HG03342 (cell line): ENCODE measurements around the gene NTF4.

Experiments
- ATAC-seq: cut with Tn5 transposase; IDR thresholded peaks from one replicate; pipeline ENCODE4 v1.9.1; 2021; ENCODE audit warnings: mild to moderate bottlenecking, moderate library complexity; ENCODE audit not compliant: unreplicated experiment

The NTF4 gene, protein sequence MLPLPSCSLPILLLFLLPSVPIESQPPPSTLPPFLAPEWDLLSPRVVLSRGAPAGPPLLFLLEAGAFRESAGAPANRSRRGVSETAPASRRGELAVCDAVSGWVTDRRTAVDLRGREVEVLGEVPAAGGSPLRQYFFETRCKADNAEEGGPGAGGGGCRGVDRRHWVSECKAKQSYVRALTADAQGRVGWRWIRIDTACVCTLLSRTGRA

DNA sequence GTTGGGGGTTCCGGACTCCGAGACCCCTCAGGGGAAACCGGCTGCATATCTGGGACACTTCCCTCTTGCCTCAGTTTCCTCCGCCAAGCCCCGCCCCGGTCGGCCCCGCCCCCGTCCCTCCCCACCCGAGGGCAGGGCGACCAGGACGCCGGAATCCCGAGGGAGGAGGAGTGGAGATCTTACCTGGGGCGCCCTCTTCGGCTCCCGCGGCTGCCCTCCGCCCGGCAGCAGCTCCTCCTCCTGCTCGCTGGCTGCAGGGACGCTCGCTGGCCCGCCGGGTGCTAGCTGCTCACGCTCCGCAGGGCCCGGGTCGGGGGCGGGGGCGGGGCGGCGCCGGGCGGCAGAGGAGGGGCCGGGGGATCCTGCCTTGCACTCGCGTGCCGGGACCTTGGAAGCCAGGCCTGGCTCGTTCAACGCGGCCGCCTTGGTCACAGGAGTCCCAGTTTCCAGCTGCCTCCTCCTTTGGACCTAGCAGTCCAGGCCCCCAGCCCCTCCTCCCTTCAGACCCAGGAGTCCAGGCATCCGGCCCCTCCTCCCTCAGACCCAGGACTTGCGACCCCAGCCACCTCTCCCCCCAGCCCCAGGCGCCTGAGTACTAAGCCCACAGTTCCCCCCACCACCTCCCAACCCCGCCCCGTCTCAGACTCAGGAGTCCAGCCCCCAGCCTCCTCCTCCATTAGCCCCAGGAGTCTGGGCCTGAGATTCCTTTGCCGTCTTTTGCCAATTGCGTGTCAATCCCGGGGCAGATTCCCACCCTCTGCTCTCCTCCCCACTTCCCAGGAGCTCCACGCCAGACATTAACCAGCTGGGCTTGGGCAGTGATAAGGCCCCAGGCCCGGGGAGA is at the start of gene NTF4:
TSS of gene NTF4 (minus strand) at position 51 of the 844 bp plus-strand sequence. CDS start 2,821 bp downstream, outside the sequence.
- ATAC-seq: no peak

DNA sequence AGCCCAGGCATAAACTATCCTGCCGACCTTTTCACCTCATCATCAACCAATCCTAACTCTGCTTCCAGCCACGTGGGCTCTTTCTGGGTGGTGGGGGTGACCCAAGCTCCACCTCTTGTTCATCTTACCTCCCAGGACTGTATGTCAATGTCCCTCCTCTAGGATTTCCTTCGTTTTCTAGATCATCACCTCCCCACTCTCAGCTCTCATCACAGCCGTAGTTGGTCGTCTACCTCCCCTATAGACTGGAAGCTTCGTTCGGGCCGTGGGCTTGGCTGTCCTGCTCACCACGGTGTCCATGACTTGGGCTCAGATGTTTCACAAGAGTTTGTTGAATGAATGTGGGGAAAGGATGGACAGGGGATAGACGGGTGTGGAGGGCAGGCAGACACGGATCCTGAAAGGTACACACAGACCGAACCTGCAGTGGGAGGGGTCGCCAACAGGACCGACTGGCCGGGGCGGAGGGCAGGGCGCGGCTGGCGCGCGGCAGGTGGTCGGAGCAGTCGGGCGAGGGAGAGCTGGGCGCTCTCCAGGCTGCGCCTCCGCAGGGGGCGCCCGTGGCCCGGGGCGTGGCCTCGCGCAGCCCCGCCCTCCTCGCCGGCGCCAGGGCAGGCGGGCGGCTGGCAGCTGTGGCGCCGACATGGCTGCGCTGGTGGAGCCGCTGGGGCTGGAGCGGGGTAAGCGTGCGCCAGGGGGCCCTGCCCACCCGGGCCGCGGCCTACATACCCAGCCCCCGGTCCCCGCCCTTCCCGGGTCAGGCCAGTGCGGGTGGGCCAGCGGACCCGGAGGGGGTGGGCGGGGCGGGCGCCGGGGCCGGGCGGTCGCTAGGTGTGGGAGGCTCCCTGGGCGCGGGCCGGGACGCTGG is 49.4 kb upstream of the NTF4 start, which contains the start of gene LIN7B:
TSS of gene LIN7B (plus strand) at position 609 of the 868 bp plus-strand sequence. CDS start at position 644, 35 bp downstream.
- ATAC-seq: peak; percentile 48

DNA sequence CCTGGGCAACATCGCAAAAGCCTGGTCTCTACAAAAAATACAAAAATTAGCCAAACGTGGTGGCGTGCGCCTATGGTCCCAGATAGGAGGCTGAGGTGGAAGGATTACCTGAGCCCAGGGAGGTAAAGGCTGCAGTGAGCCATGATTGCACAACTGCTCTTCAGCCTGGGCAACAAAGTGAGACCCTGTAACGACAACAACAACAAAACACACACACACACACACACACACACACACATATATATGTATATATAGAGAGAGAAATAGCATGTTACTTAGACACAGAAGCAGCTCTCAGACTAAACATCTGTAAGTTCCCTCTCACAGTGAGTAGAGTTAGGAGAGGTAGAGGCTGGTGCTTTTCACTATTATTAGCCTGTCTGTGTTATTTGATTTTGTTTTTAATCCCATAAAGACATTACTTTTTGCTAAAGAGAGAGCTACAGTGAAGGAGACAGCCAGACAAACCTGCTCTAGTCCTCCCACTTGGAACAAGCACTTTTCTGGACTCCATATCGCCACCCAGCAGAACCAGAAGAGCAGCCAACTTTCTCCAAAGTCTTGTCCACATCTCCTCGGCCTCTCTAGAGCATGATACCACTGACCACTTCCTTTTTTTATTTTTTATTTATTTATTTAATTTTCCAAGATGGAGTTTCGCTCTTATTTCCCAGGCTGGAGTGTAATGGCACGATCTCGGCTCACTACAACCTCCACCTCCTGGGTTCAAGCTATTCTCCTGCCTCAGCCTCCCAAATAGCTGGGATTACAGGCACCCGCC is 46.8 kb upstream of the NTF4 start:
- no peak for ATAC-seq

DNA sequence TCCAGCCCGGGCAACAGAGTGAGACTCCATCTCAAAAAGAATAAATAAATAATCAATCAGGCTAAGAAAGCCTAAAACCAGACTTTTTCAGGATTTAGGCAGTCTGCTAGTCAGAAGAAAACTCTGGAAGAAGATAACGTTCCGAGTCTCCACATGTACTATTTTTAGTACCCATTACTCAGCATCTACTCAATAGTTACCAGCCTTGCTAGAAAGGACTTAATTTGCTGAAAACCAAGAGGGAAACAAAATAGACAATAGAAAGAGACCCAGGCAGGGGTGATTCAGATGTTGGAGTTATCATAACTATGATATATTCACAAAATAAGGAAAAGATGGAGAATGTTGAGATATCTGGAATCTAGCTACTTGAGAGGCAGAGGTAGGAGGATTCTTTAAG is 45.9 kb upstream of the NTF4 start:
- ATAC-seq: no peak

DNA sequence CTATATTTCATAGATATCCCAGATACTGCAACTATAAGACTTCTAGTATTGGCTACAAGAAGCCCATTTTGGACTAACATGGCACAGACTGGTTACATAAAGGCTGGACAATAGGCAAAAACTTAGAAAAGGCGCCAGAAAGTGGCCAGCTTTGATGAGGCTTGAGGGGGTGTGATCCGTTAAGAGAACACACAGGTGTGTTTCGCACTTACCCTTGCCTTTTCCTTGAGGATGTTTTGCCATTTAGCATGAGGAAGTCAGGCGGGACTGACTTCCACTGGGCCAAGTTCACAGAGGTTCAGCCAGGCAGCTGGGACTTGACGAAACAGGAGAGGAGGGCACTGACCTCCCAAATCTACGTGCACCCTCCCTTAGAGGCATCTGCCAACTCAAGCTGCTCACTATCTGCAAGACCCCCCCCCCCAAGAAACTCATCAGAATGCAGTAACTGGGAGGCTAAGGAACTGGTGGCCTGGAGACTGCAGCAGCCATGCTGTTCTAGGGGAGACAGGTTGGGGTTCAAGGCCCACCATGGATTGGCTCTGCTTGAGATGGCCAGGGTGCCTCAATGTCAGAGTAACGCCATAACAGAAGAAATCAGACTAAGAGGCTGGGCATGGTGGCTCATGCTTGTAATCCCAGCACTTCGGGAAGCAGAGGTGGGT is 45.1 kb upstream of the NTF4 start:
- ATAC-seq: no peak

DNA sequence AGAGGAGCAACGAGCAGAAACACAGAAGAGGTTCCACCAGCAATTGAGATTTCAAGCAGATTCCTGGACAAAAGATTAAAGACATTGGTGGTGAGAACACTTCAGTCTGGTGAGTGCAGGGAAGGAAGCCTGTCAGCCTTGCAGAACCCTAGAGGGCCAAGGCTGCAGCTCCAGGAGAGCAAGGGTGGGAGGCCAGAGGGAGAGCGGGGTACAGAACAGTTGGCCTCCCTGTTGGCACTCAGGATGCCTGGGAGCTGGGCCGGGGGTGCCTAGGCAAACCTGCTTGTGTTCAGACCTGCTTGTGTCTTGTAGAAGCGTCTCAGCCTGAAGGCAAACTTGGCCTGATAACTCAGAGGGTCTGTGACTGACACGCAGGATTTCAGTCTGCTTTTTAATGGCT is 44.4 kb upstream of the NTF4 start:
- no peak for ATAC-seq

DNA sequence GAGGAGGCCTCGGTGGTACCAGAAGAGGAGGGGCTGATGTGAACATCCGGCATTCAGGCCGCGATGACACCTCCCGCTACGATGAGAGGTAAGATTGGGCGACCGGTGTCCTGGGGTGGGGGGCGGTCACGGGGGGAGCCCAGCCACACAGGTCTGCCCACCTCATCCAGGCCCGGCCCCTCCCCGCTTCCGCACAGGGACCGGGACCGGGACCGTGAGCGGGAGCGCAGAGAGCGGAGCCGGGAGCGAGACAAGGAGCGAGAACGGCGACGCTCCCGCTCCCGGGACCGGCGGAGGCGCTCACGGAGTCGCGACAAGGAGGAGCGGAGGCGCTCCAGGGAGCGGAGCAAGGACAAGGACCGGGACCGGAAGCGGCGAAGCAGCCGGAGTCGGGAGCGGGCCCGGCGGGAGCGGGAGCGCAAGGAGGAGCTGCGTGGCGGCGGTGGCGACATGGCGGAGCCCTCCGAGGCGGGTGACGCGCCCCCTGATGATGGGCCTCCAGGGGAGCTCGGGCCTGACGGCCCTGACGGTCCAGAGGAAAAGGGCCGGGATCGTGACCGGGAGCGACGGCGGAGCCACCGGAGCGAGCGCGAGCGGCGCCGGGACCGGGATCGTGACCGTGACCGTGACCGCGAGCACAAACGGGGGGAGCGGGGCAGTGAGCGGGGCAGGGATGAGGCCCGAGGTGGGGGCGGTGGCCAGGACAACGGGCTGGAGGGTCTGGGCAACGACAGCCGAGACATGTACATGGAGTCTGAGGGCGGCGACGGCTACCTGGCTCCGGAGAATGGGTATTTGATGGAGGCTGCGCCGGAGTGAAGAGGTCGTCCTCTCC is 43.2 kb upstream of the NTF4 start:
- ATAC-seq: no peak

DNA sequence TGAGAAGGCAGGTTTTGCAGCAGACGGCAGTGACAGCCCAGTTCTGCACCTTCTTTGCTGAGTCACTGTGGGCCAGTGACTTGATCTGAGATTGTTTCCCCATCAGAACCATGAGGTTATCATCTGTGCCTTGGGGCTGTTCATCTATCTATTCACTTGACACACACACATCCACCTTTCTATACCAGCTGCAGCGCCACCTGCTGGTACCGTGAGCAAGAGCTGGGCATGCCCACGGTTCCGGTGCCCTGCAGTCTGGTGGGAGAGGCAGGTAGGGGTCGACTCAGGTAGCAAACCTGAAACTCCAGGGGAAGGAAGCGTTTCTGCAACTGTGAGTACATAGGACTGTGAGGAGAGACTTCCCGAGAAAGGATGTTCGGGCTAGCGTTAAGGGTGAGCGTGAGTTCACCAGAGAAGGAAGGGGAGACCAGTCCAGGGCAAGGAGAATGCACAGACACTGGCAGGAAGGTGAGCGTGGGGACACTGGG is 42.1 kb upstream of the NTF4 start:
- ATAC-seq: no peak

DNA sequence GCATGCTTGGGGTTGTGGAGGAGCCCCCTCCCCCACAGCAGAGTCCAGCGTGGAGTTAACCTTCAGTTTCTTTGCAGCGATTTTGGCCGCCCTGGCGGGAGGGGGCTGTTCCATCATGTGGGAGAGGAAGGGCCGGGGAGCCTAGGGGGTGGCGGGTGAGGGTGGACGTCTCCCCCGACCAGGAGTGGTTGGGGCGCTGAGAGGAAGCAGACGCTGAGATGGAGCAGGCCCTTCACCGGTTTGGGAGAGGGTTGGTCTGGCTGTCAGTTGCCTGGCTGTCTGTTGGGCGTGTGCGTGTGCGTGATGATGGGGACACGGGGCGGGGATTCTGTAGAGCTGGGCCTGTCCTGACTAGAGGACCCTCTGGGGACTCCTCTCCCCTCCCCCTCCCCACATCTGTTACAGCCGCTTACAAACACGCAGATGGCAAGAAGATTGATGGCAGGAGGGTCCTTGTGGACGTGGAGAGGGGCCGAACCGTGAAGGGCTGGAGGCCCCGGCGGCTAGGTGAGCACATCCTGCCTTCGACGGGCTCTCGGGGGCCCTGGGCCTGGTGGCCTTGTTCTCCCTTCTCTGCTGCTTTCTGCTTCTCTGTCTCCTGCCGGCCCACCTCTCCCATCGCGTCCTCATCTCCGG is 39.7 kb upstream of the NTF4 start:
- no peak for ATAC-seq

DNA sequence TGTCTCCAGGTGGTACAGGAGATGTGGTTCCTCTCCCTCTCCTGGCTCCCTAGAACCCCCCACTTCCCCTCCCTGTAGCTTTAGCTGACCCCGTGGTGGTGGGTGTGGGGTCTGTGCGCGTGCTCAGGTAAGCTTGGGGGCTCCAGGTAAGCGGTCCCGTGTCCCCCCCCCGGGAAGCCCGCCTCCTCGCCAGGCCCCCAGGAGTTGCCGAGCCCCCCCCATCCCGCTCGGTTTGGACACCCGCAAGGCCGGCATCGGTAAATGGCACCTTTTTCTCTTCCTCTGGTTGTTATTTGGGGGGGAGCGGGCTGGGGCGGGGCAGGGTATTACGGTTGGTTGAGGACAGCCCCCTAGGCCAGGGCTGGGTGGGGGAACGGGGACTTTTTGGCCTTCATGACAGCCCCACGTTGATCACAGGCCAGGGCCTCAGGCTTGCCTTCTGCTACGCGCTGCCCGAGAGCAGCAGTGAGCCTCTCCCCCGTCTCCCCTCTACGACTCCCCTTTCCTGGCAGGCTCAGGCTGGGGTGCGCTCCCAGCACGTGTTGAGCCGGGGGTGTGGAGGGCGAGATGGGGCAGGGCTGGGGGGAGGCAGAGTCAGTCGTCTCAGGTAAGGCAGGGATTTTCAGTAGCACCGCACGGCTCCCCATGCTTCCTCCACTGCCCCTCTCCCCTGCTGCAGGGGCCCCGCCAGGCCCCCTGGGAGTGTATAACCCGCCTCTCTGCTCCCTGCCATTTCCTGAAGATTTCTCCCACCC is 38.9 kb upstream of the NTF4 start:
- ATAC-seq: no peak

DNA sequence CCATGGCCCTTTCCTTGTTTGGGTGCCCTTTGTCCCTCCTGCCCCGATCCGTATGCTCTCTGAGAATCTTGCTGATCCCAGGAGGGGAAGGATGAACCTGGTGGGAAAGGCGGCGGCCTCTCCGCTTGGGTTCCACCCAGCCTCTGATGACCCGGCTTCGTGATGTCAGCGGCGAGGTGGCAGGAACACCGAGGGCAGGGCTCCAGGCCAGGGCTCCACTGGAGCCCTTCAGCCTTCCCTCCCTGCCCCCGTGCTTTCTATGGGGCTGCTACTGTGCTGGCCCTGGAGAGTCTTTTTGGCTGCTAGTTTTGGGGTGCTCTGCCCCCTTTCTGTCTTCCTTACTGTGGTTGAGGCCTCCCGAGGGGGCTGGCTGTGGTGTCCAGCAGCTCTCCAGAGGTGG is 37.7 kb upstream of the NTF4 start:
- ATAC-seq: no peak

DNA sequence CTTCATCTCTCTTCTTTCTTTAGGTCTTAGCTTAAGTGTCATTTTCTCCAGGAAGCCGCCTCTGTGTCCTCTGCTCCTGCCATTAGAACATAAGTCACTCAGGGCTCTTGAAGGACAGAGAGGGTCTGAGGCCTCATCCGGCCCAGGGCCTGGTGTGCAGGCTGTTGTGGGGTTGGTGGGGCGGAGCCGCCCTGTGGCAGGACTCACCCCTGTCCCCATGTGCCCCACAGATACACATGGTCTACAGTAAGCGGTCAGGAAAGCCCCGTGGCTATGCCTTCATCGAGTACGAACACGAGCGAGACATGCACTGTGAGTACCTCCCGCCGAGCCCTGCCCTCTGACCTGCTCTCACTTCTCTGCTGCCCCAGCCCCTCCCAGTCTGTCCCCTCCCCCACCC is 36.5 kb upstream of the NTF4 start:
- no peak for ATAC-seq

DNA sequence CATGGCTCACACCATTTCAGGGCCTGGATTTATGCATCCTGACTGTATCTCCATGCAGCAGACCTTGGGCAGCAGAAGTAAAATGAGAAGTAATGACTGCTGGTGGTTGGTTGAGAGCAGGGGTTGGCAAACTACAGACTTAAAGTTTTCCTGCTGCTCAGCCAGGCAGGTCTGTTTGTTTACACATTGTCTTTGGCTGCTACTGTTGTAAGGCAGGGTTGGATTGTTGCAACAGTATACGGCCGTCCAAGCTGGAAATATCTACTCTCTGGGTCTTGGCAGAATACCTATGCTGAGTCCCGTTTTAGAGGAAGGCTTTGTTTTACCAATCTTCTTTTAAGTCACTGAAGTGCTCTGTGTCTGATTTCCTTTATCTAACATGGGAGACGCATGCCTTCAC is 34.2 kb upstream of the NTF4 start:
- ATAC-seq: no peak

DNA sequence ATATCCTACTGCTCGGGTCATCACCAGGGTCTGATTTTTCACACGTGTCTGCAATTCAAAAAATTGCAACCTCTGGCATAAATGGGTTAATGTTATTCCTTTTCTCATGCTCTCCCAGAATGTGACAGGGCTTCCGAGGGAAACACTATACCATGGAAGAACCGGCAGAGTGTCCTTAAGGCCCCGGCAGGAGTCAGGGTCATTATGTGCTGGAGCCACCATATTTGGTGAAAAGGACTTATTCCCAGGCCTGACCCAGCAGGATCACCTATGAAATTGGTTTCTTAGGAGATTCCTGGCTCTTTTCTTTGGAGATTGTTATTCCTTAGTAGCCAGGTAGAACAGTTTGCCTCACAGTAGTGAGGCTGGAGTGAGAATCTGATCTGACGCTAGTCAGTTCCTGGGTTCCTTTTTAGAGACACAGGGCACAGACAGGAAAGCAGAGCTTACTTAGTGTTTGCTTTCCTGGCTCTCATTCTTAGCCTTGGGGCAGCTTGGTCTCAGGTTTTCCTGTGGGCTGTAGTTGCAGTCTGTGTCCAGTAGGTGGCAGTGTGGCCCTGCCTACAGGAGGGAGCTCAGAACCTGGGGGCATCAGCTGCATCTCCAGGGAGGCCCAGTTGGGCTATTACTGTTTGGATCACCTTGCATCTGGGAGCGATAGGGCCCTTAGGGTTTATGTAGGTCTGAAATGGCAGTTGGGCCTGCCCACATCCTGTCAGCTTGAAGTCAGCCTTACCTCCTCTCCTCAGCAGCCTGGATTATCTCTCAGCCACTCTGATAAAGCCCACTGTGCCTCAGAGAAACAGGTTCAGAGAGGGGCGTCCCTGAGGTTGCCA is 33.1 kb upstream of the NTF4 start:
- no peak for ATAC-seq

DNA sequence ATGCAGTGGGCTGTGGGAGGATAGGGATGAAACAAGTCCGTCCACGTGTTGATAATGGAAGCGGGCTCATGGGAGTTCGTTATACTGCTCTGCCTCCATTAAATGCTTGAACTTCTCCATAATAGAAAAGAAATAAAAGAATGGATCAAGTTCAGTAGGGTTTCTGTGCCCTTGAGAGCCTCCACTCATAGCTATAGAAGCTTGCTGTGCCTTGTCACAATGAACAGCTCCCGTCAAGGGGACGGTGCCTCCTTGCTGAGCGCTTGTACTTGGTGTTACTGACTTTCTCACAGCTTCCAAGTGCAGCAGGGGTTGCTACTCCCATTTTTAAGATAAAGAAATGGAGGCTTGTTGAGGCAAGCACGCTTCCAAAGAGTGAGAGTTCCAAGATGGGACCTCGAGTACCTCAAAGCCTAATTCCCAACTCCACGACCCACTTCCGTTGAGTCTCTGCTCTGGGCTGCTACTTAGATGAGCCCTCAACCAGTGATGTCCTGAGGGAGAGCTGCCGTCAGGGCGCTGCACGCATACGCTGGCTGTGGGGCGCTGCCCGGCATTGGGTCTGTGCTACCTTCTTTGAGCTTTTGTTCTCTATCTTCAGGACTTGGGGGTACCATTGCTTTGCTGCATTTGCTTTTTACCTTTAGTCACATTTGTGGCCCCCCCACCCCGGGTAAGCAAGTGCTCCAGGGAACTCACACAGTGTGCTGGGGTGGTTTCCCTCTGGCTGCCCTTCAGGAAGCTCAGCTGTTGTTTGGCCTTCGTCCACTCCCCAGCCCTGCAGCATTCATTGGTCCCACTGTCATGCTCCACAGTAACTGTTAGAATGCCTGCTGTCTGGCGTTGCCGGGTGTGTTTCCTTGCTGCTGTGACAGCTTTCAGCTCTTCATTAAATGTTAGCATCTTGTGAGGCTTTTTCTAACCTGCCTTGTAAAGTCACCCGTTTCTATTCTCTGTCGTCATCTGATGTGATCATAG is 30.2 kb upstream of the NTF4 start:
- ATAC-seq: no peak

DNA sequence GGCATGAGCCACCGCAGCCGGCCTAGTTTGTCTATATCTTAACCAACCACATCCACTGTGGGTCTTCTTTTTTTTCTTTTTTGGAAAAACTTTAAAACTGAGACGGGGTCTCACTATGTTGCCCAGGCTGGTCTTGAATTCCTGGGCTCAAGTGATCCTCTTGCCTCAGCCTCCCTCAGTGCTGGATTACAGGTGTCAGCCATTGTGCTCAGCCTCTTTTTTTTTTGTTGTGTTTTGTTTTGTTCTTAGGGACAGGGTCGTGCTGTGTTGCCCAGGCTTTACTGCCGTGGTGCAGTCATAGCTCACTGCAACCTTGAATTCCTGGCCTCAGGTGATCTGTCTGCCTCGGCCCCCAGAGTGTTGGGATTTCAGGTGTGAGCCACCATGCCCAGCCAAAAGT is 28.1 kb upstream of the NTF4 start:
- no peak for ATAC-seq
